Nephron (organoid): ENCODE data around the gene TST.

Experiments used
- H3K27ac Mint-ChIP-seq, 3 experiments: 2 replicates each; pipeline ENCODE4 v1.8.0; 2020; ENCODE audit warnings: mixed read lengths in 3 of 3, mild to moderate bottlenecking in 2 of 3, moderate library complexity in 1 of 3
- H3K27me3 Mint-ChIP-seq: 2 replicates; pipeline ENCODE4 v1.8.0; 2021; ENCODE audit warnings: low read depth, mild to moderate bottlenecking, moderate library complexity, mixed read lengths
- H3K36me3 Mint-ChIP-seq: 2 replicates; pipeline ENCODE4 v1.8.0; 2020; ENCODE audit warnings: low read depth, mixed read lengths
- H3K4me1 Mint-ChIP-seq: 2 replicates; pipeline ENCODE4 v1.8.0; 2020; ENCODE audit warnings: mixed read lengths
- H3K4me3 Mint-ChIP-seq, 3 experiments: 2 replicates each; pipeline ENCODE4 v1.8.0; 2020; ENCODE audit warnings: mild to moderate bottlenecking in 3 of 3, mixed read lengths in 3 of 3, moderate library complexity in 2 of 3
- H3K9me3 Mint-ChIP-seq: 2 replicates; pipeline ENCODE4 v1.8.0; 2020; ENCODE audit warnings: mixed read lengths
- CTCF ChIP-seq, 3 experiments: fragments of 200-600 bp; sonication (generic); IDR thresholded peaks; one replicate each; pipeline ENCODE4 v1.5.0; 2021; ENCODE audit warnings: antibody characterized with exemption in 3 of 3; ENCODE audit not compliant: unreplicated experiment in 3 of 3

Gene TST

GRCh38 chr22:37007651-37008050, 11.6 kb downstream of the TST start:
- TF ChIP-seq CTCF (IDR thresholded peaks at IDR 0.05; ENCODE audit: unreplicated experiment in 3 of 3), result no peak
- Mint-ChIP-seq H3K27me3 (peaks cover 4% of the 10 kb centered on the region), H3K4me1 (no peaks in the 10 kb centered on the region), H3K27ac (no peak overlapping the region), H3K36me3 (no peaks in the 10 kb centered on the region), H3K4me3 (no peak overlapping the region), H3K9me3 (peaks cover 4% of the 10 kb centered on the region)

GRCh38 chr22:37002633-37003032, 16.6 kb downstream of the TST start:
- Mint-ChIP-seq H3K27me3 (peaks cover 16% of the 10 kb centered on the region), H3K9me3 (peaks cover 4% of the 10 kb centered on the region), H3K4me1 (no peaks in the 10 kb centered on the region), H3K27ac (no peak overlapping the region), H3K36me3 (no peaks in the 10 kb centered on the region), H3K4me3 (no peak overlapping the region)
- TF ChIP-seq CTCF (IDR thresholded peaks at IDR 0.05; ENCODE audit: unreplicated experiment in 3 of 3), result no peak

- no peaks in the 10 kb centered on the region for H3K4me1 Mint-ChIP-seq
- peaks cover 16% of the 10 kb centered on the region for H3K27me3 Mint-ChIP-seq
- H3K27ac Mint-ChIP-seq, result no peak overlapping the region
- peaks cover 4% of the 10 kb centered on the region for H3K9me3 Mint-ChIP-seq
- no peak for TF ChIP-seq CTCF (IDR thresholded peaks at IDR 0.05; ENCODE audit: unreplicated experiment in 3 of 3)
- H3K36me3 Mint-ChIP-seq, result no peaks in the 10 kb centered on the region
- no peak overlapping the region for H3K4me3 Mint-ChIP-seq
These were observed 17.4 kb downstream of the TST start for GRCh38 chr22:37001826-37002225.

- no peak for TF ChIP-seq CTCF (IDR thresholded peaks at IDR 0.05; ENCODE audit: unreplicated experiment in 3 of 3)
- Mint-ChIP-seq H3K27ac (no peak overlapping the region), H3K27me3 (peaks cover 16% of the 10 kb centered on the region), H3K9me3 (peaks cover 4% of the 10 kb centered on the region), H3K4me3 (no peak overlapping the region), H3K4me1 (no peaks in the 10 kb centered on the region), H3K36me3 (no peaks in the 10 kb centered on the region)
These were observed 18.3 kb downstream of the TST start for GRCh38 chr22:37000676-37001534.

GRCh38 chr22:36999463-36999862, 19.8 kb downstream of the TST start:
- H3K36me3 Mint-ChIP-seq, result no peaks in the 10 kb centered on the region
- no peak overlapping the region for H3K27ac Mint-ChIP-seq
- H3K4me1 Mint-ChIP-seq, result no peaks in the 10 kb centered on the region
- no peaks in the 10 kb centered on the region for H3K9me3 Mint-ChIP-seq
- H3K27me3 Mint-ChIP-seq, result peaks cover 16% of the 10 kb centered on the region
- no peak for TF ChIP-seq CTCF (IDR thresholded peaks at IDR 0.05; ENCODE audit: unreplicated experiment in 3 of 3)
- no peak overlapping the region for H3K4me3 Mint-ChIP-seq
